Mucosa of rectum (tissue), 2 donors: ENCODE results near the gene GIMAP5.
A peak's percentile ranks its signal among the peaks of the same experiment; 100 is the strongest.

ENCODE experiments used
- H3K27ac ChIP-seq, 2 donors: one replicate each; pipeline ENCODE4 v1.7.0; 2013; ENCODE audit warnings: inconsistent platforms in 2 of 2, low read depth in 2 of 2, low read length in 2 of 2
- H3K27me3 ChIP-seq, 2 donors: one replicate each; pipeline ENCODE4 v1.7.0; 2013; ENCODE audit warnings: low read length in 2 of 2; ENCODE audit not compliant: control insufficient read depth in 2 of 2, insufficient read depth in 2 of 2
- H3K36me3 ChIP-seq, 2 donors: one replicate each; pipeline ENCODE4 v1.7.0; 2013; ENCODE audit warnings: low read length in 2 of 2; ENCODE audit not compliant: control insufficient read depth in 2 of 2, insufficient read depth in 2 of 2
- H3K4me1 ChIP-seq, 2 donors: one replicate each; pipeline ENCODE4 v1.7.0; 2013; ENCODE audit warnings: low read length in 2 of 2, mild to moderate bottlenecking in 1 of 2; ENCODE audit not compliant: control insufficient read depth in 2 of 2, insufficient read depth in 2 of 2
- H3K4me3 ChIP-seq, 2 donors: one replicate each; pipeline ENCODE4 v1.7.0; 2013; ENCODE audit warnings: low read length in 2 of 2
- H3K9ac ChIP-seq, 2 donors: one replicate each; pipeline ENCODE4 v1.7.0; 2013; ENCODE audit warnings: low read length in 2 of 2, low read depth in 1 of 2, mild to moderate bottlenecking in 1 of 2
- H3K9me3 ChIP-seq, 2 donors: one replicate each; pipeline ENCODE4 v1.7.0; 2013; ENCODE audit warnings: low read length in 2 of 2; ENCODE audit not compliant: control insufficient read depth in 2 of 2
- donor health status: healthy.
- donor health status: Normal muscosa, but diverticular disease.

The GIMAP5 gene

DNA sequence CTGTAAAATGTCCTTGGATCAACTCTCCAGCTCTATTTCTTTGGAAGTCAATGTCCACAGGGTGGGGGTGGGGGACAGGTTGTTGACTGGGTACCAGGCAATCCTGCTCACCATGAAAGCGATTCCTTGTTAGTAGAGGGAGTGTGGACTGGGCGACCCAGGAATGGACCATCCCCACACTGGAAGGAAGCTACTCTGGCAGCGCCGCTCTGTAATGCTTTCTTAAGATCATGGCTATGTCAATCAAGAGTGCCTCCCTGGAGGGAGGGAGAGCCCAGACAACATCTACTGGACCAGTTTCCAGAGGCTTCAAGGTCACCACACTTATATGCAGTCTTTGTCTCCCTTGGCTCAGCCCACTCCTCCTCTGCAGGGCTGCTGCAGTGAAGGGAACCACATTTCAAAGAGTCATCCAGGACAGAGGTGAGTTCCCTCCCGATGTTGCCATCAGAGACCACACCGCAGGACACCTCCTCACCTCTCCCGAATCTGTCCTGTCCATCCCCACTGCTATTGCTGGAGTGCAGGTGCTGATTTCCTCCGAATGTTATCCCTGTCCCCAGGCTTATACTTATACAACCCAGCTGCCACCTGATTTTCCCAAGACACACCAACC lies 6.9 kb downstream of the GIMAP5 start:
- H3K27ac ChIP-seq = no peak overlapping the region
- H3K27me3 ChIP-seq = peaks cover 0 to 3% of the 10 kb centered on the region in 2 donors
- peaks cover 0 to 3% of the 10 kb centered on the region in 2 donors for H3K4me1 ChIP-seq
- H3K9ac ChIP-seq = no peak overlapping the region
- peaks cover 0 to 8% of the 10 kb centered on the region in 2 donors for H3K36me3 ChIP-seq
- H3K9me3 ChIP-seq = no peaks in the 10 kb centered on the region
- no peak overlapping the region for H3K4me3 ChIP-seq

DNA sequence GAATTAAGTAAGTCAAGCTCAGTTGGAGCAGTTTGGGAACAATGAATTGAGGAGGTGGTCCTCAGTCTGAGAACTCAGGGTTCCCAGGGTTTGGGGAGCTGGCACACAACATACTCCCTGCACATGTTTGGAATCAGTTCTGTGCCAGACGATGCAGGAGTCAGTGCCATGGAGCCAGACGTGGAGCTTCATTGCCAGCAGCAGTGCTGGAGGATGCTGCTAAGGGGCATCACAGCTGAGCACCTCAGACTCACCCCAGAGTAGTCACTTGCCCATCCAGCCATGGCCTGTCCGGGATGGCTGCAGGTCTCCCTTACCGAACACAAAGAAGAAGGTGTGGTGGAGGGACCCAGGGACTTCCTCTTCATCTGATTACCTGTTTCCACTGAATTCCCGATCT lies 7.9 kb downstream of the GIMAP5 start:
- Histone ChIP-seq H3K36me3 (peaks cover 0 to 8% of the 10 kb centered on the region in 2 donors), H3K9me3 (no peaks in the 10 kb centered on the region), H3K27ac (no peak overlapping the region), H3K9ac (no peak overlapping the region), H3K4me1 (peaks cover under 1 to 3% of the 10 kb centered on the region in 2 donors), H3K4me3 (no peak overlapping the region), H3K27me3 (peaks cover 0 to under 1% of the 10 kb centered on the region in 2 donors)

DNA sequence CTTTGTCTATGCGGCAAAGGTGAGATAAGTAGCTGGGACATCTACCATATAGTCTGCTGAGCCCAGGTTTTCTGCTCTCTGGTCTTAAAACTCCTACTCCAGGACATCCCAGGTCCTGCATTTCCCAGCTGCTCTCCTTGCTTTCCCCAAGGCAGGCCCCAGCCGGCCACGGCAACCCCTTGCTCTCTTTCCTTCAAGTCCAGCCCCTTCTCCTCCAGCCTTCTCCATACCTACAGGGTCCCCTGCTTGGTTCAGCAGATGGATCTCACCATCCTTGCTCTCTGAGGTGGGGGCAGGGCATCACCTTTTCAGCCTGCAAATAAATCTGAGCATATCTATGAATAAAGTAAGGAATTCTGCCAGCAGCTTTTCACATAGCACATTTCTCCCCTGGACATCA lies 8.7 kb downstream of the GIMAP5 start:
- H3K27ac ChIP-seq = no peak overlapping the region
- H3K4me1 ChIP-seq = peaks cover 2 to 3% of the 10 kb centered on the region in 2 donors
- H3K4me3 ChIP-seq = no peak overlapping the region
- H3K27me3 ChIP-seq = no peaks in the 10 kb centered on the region
- H3K9ac ChIP-seq = no peak overlapping the region
- peaks cover 0 to 8% of the 10 kb centered on the region in 2 donors for H3K36me3 ChIP-seq
- H3K9me3 ChIP-seq = no peaks in the 10 kb centered on the region

DNA sequence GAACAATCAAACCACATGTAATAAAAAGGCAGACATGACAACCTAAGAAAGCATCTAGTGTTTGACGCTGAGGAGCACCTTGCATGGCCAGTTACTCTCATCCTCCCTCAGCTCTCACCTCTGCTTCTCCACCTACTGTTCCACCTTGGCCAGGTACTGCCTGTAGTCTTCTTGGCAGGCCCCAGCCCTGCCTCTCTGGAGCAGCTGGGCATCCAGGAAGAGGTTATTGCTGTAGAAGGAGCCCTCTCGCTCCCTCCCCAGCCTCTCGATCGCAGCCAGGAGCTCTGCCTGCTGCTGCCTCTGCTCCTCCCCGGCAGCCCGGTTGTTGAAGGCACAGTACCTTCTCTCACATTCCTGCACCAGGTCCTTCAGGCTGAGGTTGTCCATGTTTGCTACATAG lies 9.7 kb downstream of the GIMAP5 start:
- no peaks in the 10 kb centered on the region for H3K27me3 ChIP-seq
- no peak overlapping the region for H3K27ac ChIP-seq
- H3K4me1 ChIP-seq = peaks cover 2 to 3% of the 10 kb centered on the region in 2 donors
- H3K9ac ChIP-seq = no peak overlapping the region
- H3K9me3 ChIP-seq = no peaks in the 10 kb centered on the region
- H3K4me3 ChIP-seq = no peak overlapping the region
- H3K36me3 ChIP-seq = peaks cover 0 to 8% of the 10 kb centered on the region in 2 donors

DNA sequence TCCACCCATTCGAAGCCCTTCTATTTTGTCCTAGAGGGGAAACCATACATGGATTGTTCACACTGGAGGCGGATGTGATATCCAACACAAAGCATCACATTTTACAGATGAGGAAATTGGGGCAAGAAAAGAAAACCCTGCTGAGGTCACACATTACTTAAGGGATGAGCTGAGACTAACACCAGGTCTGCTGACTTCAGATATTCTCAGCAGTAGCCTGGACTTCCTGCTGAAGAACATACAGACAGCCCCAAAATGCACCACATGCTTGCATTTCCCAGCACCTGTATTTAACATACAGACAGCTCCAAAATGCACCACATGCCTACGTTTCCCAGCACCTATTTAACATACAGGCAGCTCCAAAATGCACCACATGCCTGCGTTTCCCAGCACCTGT lies 11.2 kb downstream of the GIMAP5 start:
- H3K4me1 ChIP-seq = peaks cover 0 to 2% of the 10 kb centered on the region in 2 donors
- H3K9me3 ChIP-seq = no peaks in the 10 kb centered on the region
- no peaks in the 10 kb centered on the region for H3K36me3 ChIP-seq
- H3K27me3 ChIP-seq = no peaks in the 10 kb centered on the region
- peak overlapping the region in 1 of 2 donors; percentile 23 for H3K27ac ChIP-seq
- H3K4me3 ChIP-seq = no peak overlapping the region
- no peak overlapping the region for H3K9ac ChIP-seq

DNA sequence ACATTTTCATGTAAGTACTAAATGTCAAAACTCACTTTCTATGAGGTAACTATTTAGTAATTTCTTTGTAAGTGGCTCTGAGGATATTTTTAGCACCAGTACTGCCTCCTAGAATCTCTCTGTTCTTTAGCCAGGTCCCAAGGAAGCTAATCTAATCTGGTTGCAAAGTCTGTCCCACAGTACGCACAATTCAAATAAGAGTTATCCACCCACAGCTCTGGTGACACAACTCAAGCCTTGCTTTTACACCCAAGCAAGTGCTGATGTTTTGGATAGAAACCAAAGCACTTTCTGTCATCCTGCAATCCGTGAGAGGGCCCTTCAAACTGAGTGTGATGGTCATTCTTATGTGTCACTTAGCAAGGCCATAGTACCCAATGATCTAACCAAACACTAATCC lies 14.5 kb downstream of the GIMAP5 start:
- Histone ChIP-seq H3K36me3 (no peaks in the 10 kb centered on the region), H3K9me3 (no peaks in the 10 kb centered on the region), H3K9ac (no peak overlapping the region), H3K4me3 (no peak overlapping the region), H3K4me1 (peaks cover 2 to 3% of the 10 kb centered on the region in 2 donors), H3K27me3 (no peaks in the 10 kb centered on the region), H3K27ac (no peak overlapping the region)

DNA sequence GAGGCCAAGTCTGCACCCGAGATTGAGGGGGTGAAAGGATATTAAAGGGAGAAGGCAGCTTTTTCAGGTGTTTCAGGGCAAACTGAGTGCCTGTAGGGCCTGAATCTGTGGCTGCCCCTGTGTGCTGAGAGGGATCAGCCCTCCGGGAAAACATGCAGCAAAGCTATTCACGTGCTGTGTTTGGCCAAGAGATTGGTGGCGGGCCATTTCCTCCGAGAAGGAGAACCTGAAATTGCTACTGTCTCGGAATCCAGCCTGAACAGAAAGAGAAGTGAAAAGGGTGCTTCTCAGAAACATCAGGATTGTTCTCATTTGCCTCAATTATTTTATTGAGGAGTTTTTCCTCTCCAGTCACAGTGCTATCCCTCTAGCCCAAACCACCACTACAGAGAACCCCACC lies 16.0 kb downstream of the GIMAP5 start:
- no peaks in the 10 kb centered on the region for H3K9me3 ChIP-seq
- no peaks in the 10 kb centered on the region for H3K36me3 ChIP-seq
- no peaks in the 10 kb centered on the region for H3K27me3 ChIP-seq
- H3K27ac ChIP-seq = no peak overlapping the region
- H3K4me1 ChIP-seq = peaks cover 2 to 3% of the 10 kb centered on the region in 2 donors
- no peak overlapping the region for H3K4me3 ChIP-seq
- no peak overlapping the region for H3K9ac ChIP-seq

DNA sequence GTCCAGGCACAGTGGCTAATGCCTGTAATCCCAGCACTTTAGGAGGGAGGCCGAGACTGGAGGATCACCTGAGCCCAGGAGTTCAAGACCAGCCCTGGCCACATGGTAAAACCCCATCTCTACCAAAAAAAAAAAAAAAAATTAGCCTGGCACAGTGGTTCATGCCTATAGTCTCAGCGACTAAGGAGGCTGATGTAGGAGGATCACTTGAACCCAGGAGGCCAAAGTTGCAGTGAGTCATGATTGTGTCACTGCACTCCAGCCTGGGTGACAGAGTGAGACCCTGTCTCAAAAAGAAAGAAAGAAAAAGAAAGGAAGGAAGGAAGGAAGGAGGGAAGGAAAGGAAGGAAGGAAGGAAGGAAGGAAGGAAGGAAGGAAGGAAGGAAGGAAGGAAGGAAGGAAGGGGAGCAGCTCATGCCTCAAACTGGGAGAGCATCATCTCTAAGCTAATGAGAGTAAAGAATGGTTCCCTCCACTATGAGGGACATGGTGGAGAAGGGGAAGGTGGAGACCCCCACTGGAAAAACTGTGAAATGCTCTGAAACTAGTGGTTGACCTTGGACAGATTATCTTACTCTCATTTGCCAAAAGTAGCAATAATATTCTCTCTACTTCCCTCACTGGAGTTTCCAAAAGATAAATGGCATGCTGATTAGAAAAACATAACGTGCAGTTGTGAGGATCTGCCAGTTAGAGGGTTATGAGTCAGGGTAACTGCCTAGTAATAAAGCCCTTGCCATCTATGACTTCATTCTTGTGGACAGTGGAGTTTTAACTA lies 16.8 kb downstream of the GIMAP5 start:
- Histone ChIP-seq H3K27ac (no peak overlapping the region), H3K4me3 (no peak overlapping the region), H3K36me3 (no peaks in the 10 kb centered on the region), H3K27me3 (no peaks in the 10 kb centered on the region), H3K4me1 (peaks cover 2 to 3% of the 10 kb centered on the region in 2 donors), H3K9ac (no peak overlapping the region), H3K9me3 (no peaks in the 10 kb centered on the region)

DNA sequence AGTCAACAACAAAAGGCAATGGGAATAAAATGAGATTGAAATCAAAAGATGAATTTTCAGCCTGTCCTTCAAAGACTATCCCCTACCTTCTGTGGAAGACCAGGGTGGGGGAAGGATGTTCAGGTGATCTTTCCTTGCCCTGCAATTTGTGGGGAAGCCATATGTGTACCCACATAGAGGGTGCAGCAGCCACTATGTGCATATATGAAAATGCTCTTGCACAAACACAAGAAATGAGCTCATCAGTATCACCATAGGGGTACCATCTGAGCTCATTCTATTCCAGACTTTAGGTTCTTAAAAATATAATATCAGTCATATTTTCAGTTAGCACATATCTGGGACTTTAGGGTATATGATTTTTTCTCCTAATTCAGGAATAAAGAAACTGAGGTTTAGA lies 17.7 kb downstream of the GIMAP5 start:
- Histone ChIP-seq H3K27ac (peak overlapping the region; percentile 32 to 33), H3K27me3 (no peaks in the 10 kb centered on the region), H3K36me3 (no peaks in the 10 kb centered on the region), H3K4me3 (no peak overlapping the region), H3K4me1 (peaks cover 2 to 3% of the 10 kb centered on the region in 2 donors), H3K9me3 (no peaks in the 10 kb centered on the region), H3K9ac (no peak overlapping the region)

DNA sequence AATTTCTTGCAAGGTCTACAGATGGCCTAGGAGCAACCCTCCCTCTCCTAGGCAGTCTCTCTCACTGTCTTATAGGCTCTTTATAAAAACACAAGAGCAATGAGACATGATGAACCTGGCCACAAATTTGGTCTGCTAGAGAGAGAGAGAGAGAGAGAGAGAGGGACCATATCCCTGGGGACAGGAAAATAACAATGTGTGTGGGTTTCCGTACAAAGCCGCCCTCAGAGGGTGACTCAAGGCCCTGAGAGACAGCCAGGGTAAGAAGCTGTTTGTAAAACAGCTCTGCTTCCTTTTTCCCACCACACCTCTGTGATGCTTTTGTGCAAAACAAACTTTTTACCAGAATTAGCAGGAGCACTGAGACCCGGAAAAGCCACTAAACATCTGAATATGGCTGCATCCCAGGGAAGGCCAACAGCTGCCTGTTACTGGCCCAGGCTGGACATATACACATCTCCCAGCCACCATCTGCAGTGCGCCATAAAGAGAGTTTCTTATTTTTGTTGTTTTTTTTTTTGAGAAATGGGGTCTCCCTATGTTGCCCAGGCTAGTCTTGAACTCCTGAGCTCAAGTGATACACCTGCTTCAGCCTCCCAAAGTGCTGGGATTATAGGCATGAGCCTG lies 18.4 kb downstream of the GIMAP5 start:
- H3K36me3 ChIP-seq = no peaks in the 10 kb centered on the region
- H3K9me3 ChIP-seq = no peaks in the 10 kb centered on the region
- peaks cover 0 to 3% of the 10 kb centered on the region in 2 donors for H3K4me1 ChIP-seq
- no peaks in the 10 kb centered on the region for H3K27me3 ChIP-seq
- H3K9ac ChIP-seq = no peak overlapping the region
- no peak overlapping the region for H3K4me3 ChIP-seq
- H3K27ac ChIP-seq = peak overlapping the region; percentile 32 to 33
